ENCODE results near the gene PLA2G3.
"Not testable (repeated sequence)": the region's sequence is repeated elsewhere in the genome, so short reads cannot be mapped to it uniquely, and the experiment has no call there.

Gene PLA2G3

GRCh38 chr22:31099841-31100761 lies 40.2 kb downstream of the PLA2G3 start:
- no peak for DNase-seq (ENCODE audit: low read depth in 2 of 2)

- DNase-seq (ENCODE audit: low read depth in 2 of 2) = no peak
Measured at GRCh38 chr22:31099386-31099785, 40.9 kb downstream of the PLA2G3 start.

DNA sequence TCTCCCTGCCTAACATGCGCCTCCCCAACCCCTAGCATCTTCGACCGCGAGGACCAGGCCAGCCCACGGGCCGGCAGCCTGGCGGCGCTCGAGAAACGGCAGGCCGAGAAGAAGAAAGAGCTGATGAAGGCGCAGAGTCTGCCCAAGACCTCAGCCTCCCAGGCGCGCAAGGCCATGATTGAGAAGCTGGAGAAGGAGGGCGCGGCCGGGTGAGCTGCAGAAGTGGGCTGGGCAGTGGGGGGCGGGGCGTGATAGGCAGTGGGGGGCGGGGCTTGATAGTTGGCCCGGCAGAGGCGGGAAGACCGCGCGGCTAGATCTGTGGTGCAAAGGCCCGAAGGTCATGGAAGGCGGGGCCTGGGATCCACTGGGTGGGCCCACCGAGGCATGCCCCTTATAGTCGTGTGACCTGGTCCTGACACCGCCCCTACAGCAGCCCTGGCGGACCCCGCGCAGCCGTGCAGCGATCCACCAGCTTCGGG lies 41.6 kb downstream of the PLA2G3 start:
- no peak for DNase-seq (ENCODE audit: low read depth in 2 of 2)

GRCh38 chr22:31097941-31098631 lies 42.2 kb downstream of the PLA2G3 start:
- no peak for DNase-seq (ENCODE audit: low read depth in 2 of 2)

GRCh38 chr22:31097539-31097938 lies 42.8 kb downstream of the PLA2G3 start:
- DNase-seq (ENCODE audit: low read depth in 2 of 2) = not testable (repeated sequence)

GRCh38 chr22:31096657-31097279 lies 43.5 kb downstream of the PLA2G3 start:
- no peak for DNase-seq (ENCODE audit: low read depth in 2 of 2)

DNA sequence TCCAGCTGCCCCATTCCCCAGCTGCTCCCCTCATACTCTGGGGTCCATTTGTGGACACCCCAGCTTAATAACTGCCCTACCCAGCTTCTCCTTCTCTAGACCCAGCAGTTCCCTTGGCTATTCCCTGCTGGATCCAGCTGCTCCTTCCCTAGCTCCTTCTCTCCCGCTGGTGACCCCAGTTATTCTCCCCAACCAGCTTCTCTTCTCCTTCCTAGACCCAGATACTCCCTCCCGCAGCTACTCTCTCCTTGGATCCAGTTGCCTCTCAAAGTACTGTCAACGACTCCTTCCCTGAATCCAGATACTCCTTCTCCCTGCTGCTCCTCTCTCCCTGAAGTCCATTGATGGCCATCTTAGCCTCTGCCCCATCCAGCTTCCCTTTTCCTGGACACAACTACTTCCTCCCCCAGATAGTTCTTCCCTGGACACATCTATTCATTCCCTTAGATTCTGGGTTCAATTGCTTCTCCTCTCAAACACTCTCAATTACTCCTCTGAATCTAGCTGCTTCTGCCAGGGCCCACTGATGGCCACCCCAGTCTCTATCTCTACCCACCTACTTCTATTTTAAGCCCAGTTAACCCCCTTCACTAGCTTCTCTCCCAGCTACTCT lies 44.6 kb downstream of the PLA2G3 start:
- DNase-seq (ENCODE audit: low read depth in 2 of 2) = no peak

- no peak for DNase-seq (ENCODE audit: low read depth in 2 of 2)
Measured at GRCh38 chr22:31094741-31095140, 45.6 kb downstream of the PLA2G3 start.

- no peak for DNase-seq (ENCODE audit: low read depth in 2 of 2)
Measured at GRCh38 chr22:31094021-31094551, 46.2 kb downstream of the PLA2G3 start.

GRCh38 chr22:31093086-31093850 lies 47.0 kb downstream of the PLA2G3 start:
- DNase-seq (ENCODE audit: low read depth in 2 of 2) = no peak

- no peak for DNase-seq (ENCODE audit: low read depth in 2 of 2)
Measured at GRCh38 chr22:31092161-31092560, 48.1 kb downstream of the PLA2G3 start.

GRCh38 chr22:31091106-31091975 lies 49.0 kb downstream of the PLA2G3 start:
- no peak for DNase-seq (ENCODE audit: low read depth in 2 of 2)

DNA sequence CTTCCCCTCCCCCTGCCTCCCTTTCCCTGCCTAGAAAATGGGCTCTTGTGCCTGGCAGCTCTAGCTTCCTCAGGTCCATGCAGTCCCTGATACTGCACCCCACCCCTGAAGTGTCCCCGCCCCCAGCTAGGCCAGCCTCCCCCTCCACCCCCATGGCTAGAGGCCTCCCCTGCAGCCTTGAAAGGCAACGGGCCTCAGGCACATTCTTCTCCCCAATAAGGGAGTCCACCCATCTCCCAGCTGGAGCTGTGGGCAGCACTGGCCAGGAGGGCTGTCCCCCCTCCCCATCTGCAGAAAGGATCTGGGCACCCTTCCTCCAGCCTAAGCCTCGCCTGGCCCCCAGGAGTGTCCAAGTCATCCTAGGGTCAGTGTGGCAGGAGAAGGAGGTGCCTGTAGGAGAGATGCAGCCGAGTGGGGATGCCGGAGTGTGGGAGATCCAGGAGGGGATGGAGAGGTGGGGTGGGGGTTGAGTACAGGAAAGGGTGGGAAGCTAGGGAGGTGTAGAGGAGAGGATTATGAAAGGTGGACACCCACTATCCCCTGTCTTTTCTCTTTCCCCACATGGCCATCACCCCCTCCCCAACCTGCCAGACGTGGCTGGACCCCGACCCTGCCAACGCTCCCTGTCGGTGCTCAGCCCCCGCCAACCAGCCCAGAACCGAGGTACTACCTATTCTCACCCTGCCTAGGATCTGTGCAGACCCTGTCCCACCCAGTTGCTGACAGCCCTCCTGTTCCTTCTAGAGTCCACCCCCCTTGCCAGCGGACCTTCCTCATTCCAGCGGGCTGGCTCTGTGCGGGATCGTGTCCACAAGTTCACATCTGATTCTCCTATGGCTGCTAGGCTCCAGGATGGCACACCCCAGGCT lies 49.9 kb downstream of the PLA2G3 start:
- no peak for DNase-seq (ENCODE audit: low read depth in 2 of 2)

DNA sequence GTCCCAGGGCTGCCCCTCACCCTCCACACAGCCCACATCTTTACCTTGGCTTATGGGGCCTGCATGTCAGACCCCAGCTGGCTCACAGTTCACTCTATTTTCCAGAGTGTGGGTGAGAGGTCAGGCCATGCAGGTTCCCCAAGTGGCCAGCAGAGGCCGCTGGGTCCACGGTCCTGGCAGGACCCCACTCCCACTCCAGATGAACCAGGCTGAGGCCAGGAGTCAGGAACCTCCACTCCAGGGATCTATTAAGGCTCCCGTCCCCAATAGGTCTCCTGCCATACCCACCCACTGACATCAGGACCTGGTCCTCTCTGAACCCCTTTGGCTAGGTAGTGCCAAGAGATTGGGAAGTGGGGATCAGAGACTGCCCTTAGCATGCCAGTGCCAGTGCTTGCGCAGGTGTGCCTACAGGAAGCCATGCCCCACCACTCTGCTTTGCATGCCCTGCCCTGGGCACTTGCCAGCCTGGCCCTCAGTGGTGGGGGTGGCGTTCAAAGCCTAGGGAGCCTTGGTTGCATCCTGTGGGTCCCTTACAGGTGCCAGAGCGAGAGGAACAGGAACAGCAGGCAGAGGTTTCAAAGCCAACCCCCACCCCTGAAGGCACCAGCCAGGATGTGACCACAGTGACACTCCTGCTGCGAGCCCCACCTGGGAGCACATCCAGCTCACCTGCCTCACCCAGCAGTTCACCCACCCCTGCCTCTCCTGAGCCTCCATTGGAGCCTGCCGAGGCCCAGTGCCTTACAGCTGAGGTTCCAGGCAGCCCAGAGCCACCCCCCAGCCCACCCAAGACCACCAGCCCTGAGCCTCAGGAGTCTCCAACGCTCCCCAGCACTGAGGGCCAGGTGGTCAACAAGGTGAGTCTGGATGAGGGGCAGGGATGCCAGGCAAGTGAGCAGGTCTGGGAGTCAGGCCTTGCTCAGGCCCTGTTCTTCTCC lies 50.9 kb downstream of the PLA2G3 start:
- no peak for DNase-seq (ENCODE audit: low read depth in 2 of 2)

DNA sequence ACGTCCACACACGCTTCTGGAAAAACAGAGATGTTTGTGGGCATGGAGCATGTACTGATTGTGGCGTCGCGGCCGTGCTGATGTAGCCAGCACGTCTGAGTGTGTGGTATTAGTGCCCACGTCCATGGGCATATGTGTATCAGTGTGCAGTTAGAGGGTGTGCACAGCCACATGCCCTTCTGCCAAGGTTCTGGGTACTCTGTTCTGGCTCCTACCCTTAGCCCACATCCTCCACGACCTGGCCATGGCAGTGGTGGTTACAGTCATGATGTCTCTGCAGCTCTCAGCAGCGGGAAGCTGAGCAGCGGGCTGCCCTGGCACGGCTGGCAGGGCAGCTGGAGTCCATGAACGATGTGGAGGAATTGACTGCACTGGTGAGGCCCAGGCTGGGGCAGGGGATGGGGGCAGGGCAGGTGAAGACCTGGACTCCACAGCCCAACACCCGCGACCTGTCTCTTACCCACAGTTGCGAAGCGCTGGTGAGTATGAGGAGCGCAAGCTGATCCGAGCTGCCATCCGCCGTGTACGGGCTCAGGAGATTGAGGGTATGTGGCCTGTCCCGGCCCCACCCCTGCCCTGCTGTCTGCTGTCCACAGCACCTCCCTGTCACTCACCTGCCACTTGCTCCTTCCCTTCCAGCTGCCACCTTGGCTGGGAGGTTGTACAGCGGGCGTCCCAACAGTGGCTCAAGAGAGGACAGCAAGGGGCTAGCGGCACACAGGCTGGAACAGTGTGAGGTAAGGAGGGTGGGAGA lies 51.9 kb downstream of the PLA2G3 start:
- DNase-seq (ENCODE audit: low read depth in 2 of 2) = no peak

DNA sequence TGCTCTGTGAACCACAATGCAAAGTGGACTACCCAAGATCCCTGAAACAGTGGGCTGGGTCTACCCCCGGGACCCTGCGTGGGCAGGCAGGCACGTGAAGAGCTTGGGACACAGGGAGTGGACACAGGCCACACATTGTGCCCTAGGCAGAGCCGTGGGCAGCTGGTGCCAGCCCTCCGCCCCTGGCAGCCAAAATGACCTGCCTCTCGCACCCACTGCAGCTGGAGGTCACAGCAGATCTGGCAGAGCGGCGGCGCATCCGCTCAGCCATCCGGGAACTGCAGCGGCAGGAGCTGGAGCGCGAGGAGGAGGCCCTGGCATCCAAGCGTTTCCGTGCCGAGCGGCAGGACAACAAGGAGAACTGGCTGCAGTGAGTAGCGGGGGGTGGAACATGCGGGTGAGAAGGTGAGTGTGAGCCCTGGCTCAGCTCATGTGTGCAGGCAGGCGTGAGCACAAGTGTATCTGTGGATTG lies 52.5 kb downstream of the PLA2G3 start:
- DNase-seq (ENCODE audit: low read depth in 2 of 2) = no peak

Data from stimulated activated CD8-positive, alpha-beta memory T cell treated with anti-CD3 and anti-CD28 coated beads, Interleukin-15, amount 100 ng/mL, for 48 hours (primary cell).